ENCODE results near the gene MYO1D. TPM values are rescaled to one million over a fixed set of nuclear protein-coding genes. Genes with fewer than 3 reads are reported as not detected.
"Not testable (repeated sequence)": the region's sequence is repeated elsewhere in the genome, so short reads cannot be mapped to it uniquely, and the experiment has no call there.

The MYO1D gene
- polyA plus RNA-seq, 4 donors: 10.3 to 30.6 (median 27.6) TPM

GRCh38 chr17:32742681-32743538 lies 134.0 kb downstream of the MYO1D start:
- no peak for DNase-seq (ENCODE audit: low read depth in 4 of 4, low spot score in 3 of 4)

- no peak for DNase-seq (ENCODE audit: low read depth in 4 of 4, low spot score in 3 of 4)
Measured at GRCh38 chr17:32741381-32741780, 135.5 kb downstream of the MYO1D start.

GRCh38 chr17:32739722-32740121 lies 137.2 kb downstream of the MYO1D start:
- DNase-seq (ENCODE audit: low read depth in 4 of 4, low spot score in 3 of 4): no peak

GRCh38 chr17:32739151-32739550 lies 137.8 kb downstream of the MYO1D start:
- not testable (repeated sequence) for DNase-seq (ENCODE audit: low read depth in 4 of 4, low spot score in 3 of 4)

- DNase-seq (ENCODE audit: low read depth in 4 of 4, low spot score in 3 of 4): no peak
Measured at GRCh38 chr17:32733401-32733800, 143.5 kb downstream of the MYO1D start.

GRCh38 chr17:32732900-32733299 lies 144.0 kb downstream of the MYO1D start:
- DNase-seq (ENCODE audit: low read depth in 4 of 4, low spot score in 3 of 4): no peak

GRCh38 chr17:32732296-32732642 lies 144.7 kb downstream of the MYO1D start:
- DNase-seq (ENCODE audit: low read depth in 4 of 4, low spot score in 3 of 4): no peak

- DNase-seq (ENCODE audit: low read depth in 4 of 4, low spot score in 3 of 4): no peak
Measured at GRCh38 chr17:32731556-32732295, 145.2 kb downstream of the MYO1D start.

- no peak for DNase-seq (ENCODE audit: low read depth in 4 of 4, low spot score in 3 of 4)
Measured at GRCh38 chr17:32727681-32728080, 149.2 kb downstream of the MYO1D start.

GRCh38 chr17:32725697-32726096 lies 151.2 kb downstream of the MYO1D start:
- DNase-seq (ENCODE audit: low read depth in 4 of 4, low spot score in 3 of 4): no peak

GRCh38 chr17:32723310-32723955 lies 153.5 kb downstream of the MYO1D start:
- DNase-seq (ENCODE audit: low read depth in 4 of 4, low spot score in 3 of 4): no peak

- DNase-seq (ENCODE audit: low read depth in 4 of 4, low spot score in 3 of 4): no peak
Measured at GRCh38 chr17:32722733-32723132, 154.2 kb downstream of the MYO1D start.

GRCh38 chr17:32720671-32721070 lies 156.3 kb downstream of the MYO1D start:
- DNase-seq (ENCODE audit: low read depth in 4 of 4, low spot score in 3 of 4): no peak

- DNase-seq (ENCODE audit: low read depth in 4 of 4, low spot score in 3 of 4): no peak
Measured at GRCh38 chr17:32719689-32720088, 157.2 kb downstream of the MYO1D start.

GRCh38 chr17:32714922-32715321 lies 162.0 kb downstream of the MYO1D start:
- DNase-seq (ENCODE audit: low read depth in 4 of 4, low spot score in 3 of 4): not testable (repeated sequence)

GRCh38 chr17:32714206-32714605 lies 162.7 kb downstream of the MYO1D start:
- DNase-seq (ENCODE audit: low read depth in 4 of 4, low spot score in 3 of 4): not testable (repeated sequence)

- no peak for DNase-seq (ENCODE audit: low read depth in 4 of 4, low spot score in 3 of 4)
Measured at GRCh38 chr17:32713081-32713480, 163.8 kb downstream of the MYO1D start.

GRCh38 chr17:32709562-32709961 lies 167.4 kb downstream of the MYO1D start:
- DNase-seq (ENCODE audit: low read depth in 4 of 4, low spot score in 3 of 4): no peak

- no peak for DNase-seq (ENCODE audit: low read depth in 4 of 4, low spot score in 3 of 4)
Measured at GRCh38 chr17:32701871-32702270, 175.1 kb downstream of the MYO1D start.

GRCh38 chr17:32699247-32699646 lies 177.7 kb downstream of the MYO1D start:
- no peak for DNase-seq (ENCODE audit: low read depth in 4 of 4, low spot score in 3 of 4)

Measured in left renal pelvis (tissue), 4 donors.